HFFc6 (cell line): ENCODE data around the gene USP7. TPM values are rescaled to one million over a fixed set of nuclear protein-coding genes. Genes with fewer than 3 reads are reported as not detected.

ENCODE experiments used
- DNase-seq: peaks from one replicate; pipeline ENCODE4 v3.0.0-alpha.2; 2018
- H3K27ac Mint-ChIP-seq: 2 replicates; pipeline ENCODE4 v1.8.0; 2020; ENCODE audit warnings: mild to moderate bottlenecking, mixed read lengths
- H3K27me3 Mint-ChIP-seq: 2 replicates; pipeline ENCODE4 v1.8.0; 2021; ENCODE audit warnings: mild to moderate bottlenecking, moderate library complexity, mixed read lengths; ENCODE audit not compliant: insufficient read depth
- H3K36me3 Mint-ChIP-seq: 2 replicates; pipeline ENCODE4 v1.8.0; 2021; ENCODE audit warnings: low read depth, mixed read lengths
- H3K4me1 Mint-ChIP-seq: 2 replicates; pipeline ENCODE4 v1.8.0; 2020; ENCODE audit warnings: low read depth, mixed read lengths
- H3K4me3 Mint-ChIP-seq: 2 replicates; pipeline ENCODE4 v1.8.0; 2020; ENCODE audit warnings: mild to moderate bottlenecking, moderate library complexity, mixed read lengths
- H3K9me3 Mint-ChIP-seq: 2 replicates; pipeline ENCODE4 v1.8.0; 2020; ENCODE audit warnings: mild to moderate bottlenecking, mixed read lengths
- CTCF ChIP-seq: fragments of 200-600 bp; sonication (generic); IDR thresholded peaks from 2 replicates; pipeline ENCODE4 v1.5.0; 2021; ENCODE audit warnings: antibody characterized with exemption, mild to moderate bottlenecking
- long read RNA-seq: library from polyadenylated mRNA; unstranded; transcript quantifications from one replicate; pipeline ENCODE4 v2.0.0, GENCODE V29; 2019
- total RNA-seq, 6 experiments: library from RNA; stranded (reverse); fragmentation: NEBNext Ultra II Directional; extraction: Animal tissue kit (Norgen Biotek cat#: 25700); gene quantifications; 2 replicates in 1 of 6; 3 replicates in 5 of 6; pipeline ENCODE4 v1.2.3, GENCODE V29; 2021

USP7 gene
- total RNA-seq: 10 to 100 TPM; 80.1 to 93.4 (median 89.5) TPM
- long read RNA-seq, partial matches to known transcripts: 19 of 22 reads
- long read RNA-seq, other reads (novel, unspliced or antisense): 3 of 22 reads

- peak within 1 kb of the TSS; percentile 76; the same call in 1 of the 2 replicates for H3K27ac Mint-ChIP-seq
- no peak for TF ChIP-seq CTCF
- peaks cover 7% of the 10 kb centered on the region for H3K36me3 Mint-ChIP-seq
- H3K27me3 Mint-ChIP-seq: no peaks in the 10 kb centered on the region; the same call in none of the 2 replicates
- H3K9me3 Mint-ChIP-seq: no peaks in the 10 kb centered on the region
- H3K4me1 Mint-ChIP-seq: peaks cover 44% of the 10 kb centered on the region
- peak; percentile 83 for DNase-seq
- H3K4me3 Mint-ChIP-seq: peak within 1 kb of the TSS; percentile 96
These were observed at the start of gene USP7 for GRCh38 chr16:8963821-8964441. Gene USP7, minus strand, starts transcription at chr16:8963906. Its CDS starts 621 bp downstream, at chr16:8963285.

GRCh38 chr16:9013508-9013864, 49.8 kb upstream of the USP7 start:
- TF ChIP-seq CTCF: no peak
- Mint-ChIP-seq H3K27me3 (peaks cover 4% of the 10 kb centered on the region; the same call in 1 of the 2 replicates), H3K36me3 (peaks cover 6% of the 10 kb centered on the region), H3K9me3 (peaks cover 9% of the 10 kb centered on the region), H3K27ac (no peak overlapping the region), H3K4me1 (peaks cover 16% of the 10 kb centered on the region), H3K4me3 (no peak overlapping the region)
- no peak for DNase-seq

GRCh38 chr16:9012848-9013507, 49.3 kb upstream of the USP7 start:
- no peak overlapping the region for H3K4me3 Mint-ChIP-seq
- H3K36me3 Mint-ChIP-seq: peaks cover 6% of the 10 kb centered on the region
- H3K4me1 Mint-ChIP-seq: peaks cover 16% of the 10 kb centered on the region
- DNase-seq: no peak
- H3K27me3 Mint-ChIP-seq: peaks cover 4% of the 10 kb centered on the region; the same call in 1 of the 2 replicates
- peaks cover 9% of the 10 kb centered on the region for H3K9me3 Mint-ChIP-seq
- TF ChIP-seq CTCF: peak; percentile 41; the same call in 1 of the 2 replicates
- no peak overlapping the region for H3K27ac Mint-ChIP-seq

- H3K4me3 Mint-ChIP-seq: no peak overlapping the region
- peaks cover 13% of the 10 kb centered on the region for H3K4me1 Mint-ChIP-seq
- no peak for DNase-seq
- peaks cover 9% of the 10 kb centered on the region for H3K9me3 Mint-ChIP-seq
- no peak overlapping the region for H3K27ac Mint-ChIP-seq
- H3K36me3 Mint-ChIP-seq: peaks cover 6% of the 10 kb centered on the region
- peaks cover 3% of the 10 kb centered on the region; the same call in 1 of the 2 replicates for H3K27me3 Mint-ChIP-seq
- TF ChIP-seq CTCF: no peak
These were observed 48.6 kb upstream of the USP7 start for GRCh38 chr16:9012330-9012729.

- H3K36me3 Mint-ChIP-seq: no peaks in the 10 kb centered on the region
- H3K9me3 Mint-ChIP-seq: no peaks in the 10 kb centered on the region
- H3K27me3 Mint-ChIP-seq: no peaks in the 10 kb centered on the region
- peaks cover 17% of the 10 kb centered on the region for H3K4me1 Mint-ChIP-seq
- peak; percentile 46 for DNase-seq
- peak overlapping the region; percentile 82 for H3K4me3 Mint-ChIP-seq
- peak; percentile 91 for TF ChIP-seq CTCF
- H3K27ac Mint-ChIP-seq: 0 out of 2 replicates have a peak overlapping the region, but pooled peaks have one; percentile 16
These were observed 45.0 kb upstream of the USP7 start for GRCh38 chr16:9008601-9009260.
